Stimulated activated CD4-positive, alpha-beta T cell treated with anti-CD3 and anti-CD28 coated beads, Interleukin-1b, Interleukin-23, amount 100 ng/mL, for 4 hours (primary cell): ENCODE measurements around the gene FFAR1.

ENCODE experiments used
- DNase-seq, 2 donors: peaks; one replicate each; pipeline ENCODE4 v3.0.0-alpha.2; 2020; ENCODE audit warnings: low read depth in 2 of 2

Gene FFAR1

GRCh38 chr19:35314858-35315470 lies 32.7 kb upstream of the FFAR1 start:
- no peak for DNase-seq

GRCh38 chr19:35315883-35316282 lies 31.8 kb upstream of the FFAR1 start:
- no peak for DNase-seq

- DNase-seq, result no peak
These were observed 31.1 kb upstream of the FFAR1 start for GRCh38 chr19:35316560-35316959.

GRCh38 chr19:35317464-35318043 lies 30.1 kb upstream of the FFAR1 start:
- no peak for DNase-seq

- DNase-seq, result no peak
These were observed 28.8 kb upstream of the FFAR1 start for GRCh38 chr19:35318679-35319448.

- no peak for DNase-seq
These were observed 27.5 kb upstream of the FFAR1 start for GRCh38 chr19:35320065-35320713.

GRCh38 chr19:35321291-35321690 lies 26.4 kb upstream of the FFAR1 start:
- no peak for DNase-seq

- DNase-seq, result no peak
These were observed 25.7 kb upstream of the FFAR1 start for GRCh38 chr19:35322014-35322413.

- no peak for DNase-seq
These were observed 20.1 kb upstream of the FFAR1 start for GRCh38 chr19:35327642-35328041.

- no peak for DNase-seq
These were observed 18.8 kb upstream of the FFAR1 start, which contains the start of gene CD22 for GRCh38 chr19:35328851-35329285. Gene CD22, plus strand, starts transcription at chr19:35329187. Its CDS starts 2,854 bp downstream, at chr19:35332041.

- no peak for DNase-seq
These were observed 18.4 kb upstream of the FFAR1 start for GRCh38 chr19:35329323-35329722.

- DNase-seq, result no peak
These were observed 17.2 kb upstream of the FFAR1 start for GRCh38 chr19:35330475-35330874.

GRCh38 chr19:35331551-35332214 lies 16.0 kb upstream of the FFAR1 start:
- no peak for DNase-seq

- peak in 1 of 2 donors; percentile 19 for DNase-seq
These were observed 14.9 kb upstream of the FFAR1 start for GRCh38 chr19:35332817-35333216.

GRCh38 chr19:35334144-35334753 lies 13.5 kb upstream of the FFAR1 start:
- no peak for DNase-seq

- no peak for DNase-seq
These were observed 11.3 kb upstream of the FFAR1 start for GRCh38 chr19:35336166-35336955.

GRCh38 chr19:35337097-35337983 lies 10.4 kb upstream of the FFAR1 start:
- DNase-seq, result no peak

GRCh38 chr19:35337984-35338296 lies 9.8 kb upstream of the FFAR1 start:
- no peak for DNase-seq

GRCh38 chr19:35340431-35340830 lies 7.3 kb upstream of the FFAR1 start:
- DNase-seq, result no peak

- DNase-seq, result no peak
These were observed 6.7 kb upstream of the FFAR1 start for GRCh38 chr19:35341006-35341405.
